HG03039 (cell line): Measurements from ENCODE around the gene TBC1D22A.

Experiments
- ATAC-seq: cut with Tn5 transposase; IDR thresholded peaks from one replicate; pipeline ENCODE4 v1.9.1; 2021; ENCODE audit warnings: mild to moderate bottlenecking, moderate library complexity; ENCODE audit not compliant: unreplicated experiment

Gene TBC1D22A

DNA sequence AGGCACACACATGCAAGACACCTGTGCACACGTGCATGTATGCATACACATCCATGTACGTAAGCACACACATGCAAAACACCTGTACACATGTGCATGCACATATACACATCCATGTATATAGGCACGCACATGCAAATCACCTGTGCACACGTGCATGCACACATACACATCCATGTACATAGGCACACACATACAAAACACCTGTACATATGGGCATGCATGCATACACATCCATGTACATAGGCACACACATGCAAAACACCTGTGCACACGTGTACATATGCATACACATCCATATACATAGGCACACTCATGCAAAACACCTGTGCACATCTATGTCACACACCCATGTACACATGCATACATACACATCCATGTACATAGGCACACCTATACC lies 458.3 kb downstream of the TBC1D22A start:
- no peak for ATAC-seq

DNA sequence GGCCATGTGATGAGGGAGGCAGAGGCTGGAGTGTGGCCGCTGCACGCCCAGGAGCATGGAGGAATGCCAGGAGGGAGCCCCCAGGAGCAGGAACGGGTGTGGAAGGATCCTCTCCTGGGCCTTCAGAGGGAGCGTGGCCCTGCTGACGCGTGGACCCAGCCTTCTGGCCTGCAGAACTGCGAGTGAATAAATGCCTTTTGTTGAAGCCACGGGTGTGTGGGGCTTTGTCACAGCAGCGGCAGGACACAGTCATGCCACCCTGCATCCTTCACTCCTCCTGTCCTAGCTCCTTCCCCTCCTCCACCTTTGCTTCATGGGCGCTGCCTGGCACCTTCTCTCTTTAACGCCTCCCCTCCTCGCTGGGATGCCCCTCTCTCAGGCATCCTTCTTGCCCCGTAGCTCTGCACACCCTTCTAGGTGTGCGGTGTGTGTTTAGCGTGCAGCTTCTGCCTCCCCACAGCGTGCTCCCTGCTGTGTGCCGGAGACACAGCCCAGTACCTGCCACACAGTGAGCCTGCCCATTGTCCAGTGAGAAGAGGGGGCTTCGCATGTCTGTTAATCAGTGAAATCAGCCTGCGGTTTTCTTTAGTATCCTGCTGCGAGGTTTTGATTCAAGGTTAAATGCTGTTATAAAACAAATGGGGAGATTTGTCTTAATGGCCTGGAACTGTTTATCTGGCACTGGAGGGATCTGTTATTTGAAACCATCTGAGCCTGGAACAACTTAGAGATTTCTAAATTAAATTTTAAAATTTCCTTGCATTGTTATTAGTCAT lies 459.6 kb downstream of the TBC1D22A start:
- ATAC-seq, result no peak
